Measurements from ENCODE around the gene TM7SF2.

TM7SF2 gene

DNA sequence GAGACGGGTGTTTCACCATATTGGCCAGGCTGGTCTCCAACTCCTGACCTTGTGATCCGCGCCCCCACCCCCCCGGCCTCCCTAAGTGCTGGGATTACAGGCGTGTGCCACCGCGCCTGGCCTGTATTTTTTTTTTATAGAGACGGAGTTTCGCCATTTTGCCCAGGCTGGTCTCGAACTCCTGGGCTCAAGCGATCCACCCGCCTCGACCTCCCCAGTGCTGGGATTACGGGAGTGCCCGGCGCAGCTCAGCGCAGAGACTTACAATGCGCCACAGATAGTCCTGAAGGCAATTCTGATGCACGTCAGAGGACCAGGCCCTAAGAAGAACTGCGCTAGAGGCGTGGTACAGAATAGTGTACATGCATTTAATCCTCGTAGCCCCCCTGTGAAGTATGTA lies 16.2 kb upstream of the TM7SF2 start:
- H3K9me3 ChIP-seq (ENCODE audit: severe bottlenecking), result no peaks in the 10 kb centered on the region
- TF ChIP-seq, protein P1, sequence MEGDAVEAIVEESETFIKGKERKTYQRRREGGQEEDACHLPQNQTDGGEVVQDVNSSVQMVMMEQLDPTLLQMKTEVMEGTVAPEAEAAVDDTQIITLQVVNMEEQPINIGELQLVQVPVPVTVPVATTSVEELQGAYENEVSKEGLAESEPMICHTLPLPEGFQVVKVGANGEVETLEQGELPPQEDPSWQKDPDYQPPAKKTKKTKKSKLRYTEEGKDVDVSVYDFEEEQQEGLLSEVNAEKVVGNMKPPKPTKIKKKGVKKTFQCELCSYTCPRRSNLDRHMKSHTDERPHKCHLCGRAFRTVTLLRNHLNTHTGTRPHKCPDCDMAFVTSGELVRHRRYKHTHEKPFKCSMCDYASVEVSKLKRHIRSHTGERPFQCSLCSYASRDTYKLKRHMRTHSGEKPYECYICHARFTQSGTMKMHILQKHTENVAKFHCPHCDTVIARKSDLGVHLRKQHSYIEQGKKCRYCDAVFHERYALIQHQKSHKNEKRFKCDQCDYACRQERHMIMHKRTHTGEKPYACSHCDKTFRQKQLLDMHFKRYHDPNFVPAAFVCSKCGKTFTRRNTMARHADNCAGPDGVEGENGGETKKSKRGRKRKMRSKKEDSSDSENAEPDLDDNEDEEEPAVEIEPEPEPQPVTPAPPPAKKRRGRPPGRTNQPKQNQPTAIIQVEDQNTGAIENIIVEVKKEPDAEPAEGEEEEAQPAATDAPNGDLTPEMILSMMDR (IDR thresholded peaks at IDR 0.05; ENCODE audit: low read depth, low read length), result no peak
- H3K27me3 ChIP-seq (ENCODE audit: insufficient read depth, low read depth, severe bottlenecking), result no peaks in the 10 kb centered on the region
- H3K4me3 ChIP-seq (ENCODE audit: low read depth, low read length), result no peak overlapping the region
- no peak for DNase-seq
- peaks cover 15% of the 10 kb centered on the region for H3K36me3 ChIP-seq
- H3K27ac ChIP-seq, result peak overlapping the region; percentile 92; the same call in 1 of the 2 replicates

DNA sequence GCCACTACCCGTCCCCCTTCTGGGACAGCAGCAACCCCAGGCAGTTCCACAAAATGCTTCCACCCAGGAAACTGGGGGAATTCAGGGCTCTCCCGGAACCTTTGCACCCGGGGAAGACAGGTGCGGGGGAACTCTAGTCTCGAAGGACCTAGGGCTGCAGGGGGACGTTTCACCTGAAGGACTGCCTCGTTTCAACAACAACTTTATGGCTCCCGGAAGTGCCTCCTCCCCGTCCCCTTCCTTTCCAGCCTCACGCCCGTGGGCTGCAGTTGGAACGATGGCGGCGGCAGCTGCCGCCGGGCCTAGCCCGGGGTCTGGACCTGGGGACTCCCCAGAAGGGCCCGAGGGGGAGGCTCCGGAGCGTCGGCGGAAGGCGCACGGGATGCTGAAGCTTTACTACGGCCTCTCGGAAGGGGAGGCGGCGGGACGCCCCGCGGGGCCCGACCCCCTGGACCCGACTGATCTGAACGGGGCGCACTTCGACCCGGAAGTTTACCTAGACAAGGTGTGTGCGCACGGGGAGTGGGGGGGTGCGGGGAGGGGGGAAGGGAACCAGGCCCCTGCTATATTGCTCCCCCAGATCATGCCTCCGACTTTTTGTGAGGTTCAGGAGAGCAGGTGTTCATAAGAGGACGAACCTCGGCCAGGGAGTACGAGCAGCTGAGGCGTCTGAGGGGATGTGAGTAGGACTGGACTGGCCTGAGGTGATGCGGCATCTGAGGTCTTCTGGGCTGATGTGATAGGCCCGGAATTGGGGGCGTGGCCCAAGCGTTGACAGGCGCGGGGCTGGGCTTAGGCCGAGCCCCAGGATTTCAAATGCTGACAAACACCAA lies 15.5 kb upstream of the TM7SF2 start, which contains the start of gene VPS51:
Gene VPS51 (plus strand): TSS at position 241 of the 833 bp plus-strand sequence. CDS start 37 bp downstream, at position 278.
- no peaks in the 10 kb centered on the region for H3K27me3 ChIP-seq (ENCODE audit: insufficient read depth, low read depth, severe bottlenecking)
- H3K4me3 ChIP-seq (ENCODE audit: low read depth, low read length), result peak within 1 kb of the TSS; percentile 70
- peak; percentile 90 for DNase-seq
- peak within 1 kb of the TSS; percentile 92 for H3K27ac ChIP-seq
- H3K36me3 ChIP-seq, result peaks cover 15% of the 10 kb centered on the region
- TF ChIP-seq, protein P1 (IDR thresholded peaks at IDR 0.05; ENCODE audit: low read depth, low read length), result no peak
- no peaks in the 10 kb centered on the region for H3K9me3 ChIP-seq (ENCODE audit: severe bottlenecking)

DNA sequence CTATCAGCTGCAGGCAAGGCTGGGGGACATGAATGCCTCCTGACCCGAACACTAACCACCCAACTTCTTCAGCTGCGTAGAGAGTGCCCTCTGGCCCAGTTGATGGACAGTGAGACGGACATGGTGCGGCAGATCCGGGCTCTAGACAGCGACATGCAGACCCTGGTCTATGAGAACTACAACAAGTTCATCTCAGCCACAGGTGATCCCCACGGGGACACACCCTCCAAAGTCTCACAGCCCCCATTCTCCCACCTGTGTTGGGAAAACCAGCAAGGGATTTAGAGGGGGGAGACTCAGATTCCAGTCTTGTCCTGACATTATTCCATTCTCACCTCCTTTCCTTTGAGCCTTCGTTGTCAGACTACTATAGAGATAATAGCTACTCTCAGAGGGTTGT lies 14.7 kb upstream of the TM7SF2 start:
- H3K27ac ChIP-seq, result peak overlapping the region; percentile 92
- H3K36me3 ChIP-seq, result peaks cover 15% of the 10 kb centered on the region
- DNase-seq, result no peak
- peak overlapping the region; percentile 70 for H3K4me3 ChIP-seq (ENCODE audit: low read depth, low read length)
- H3K9me3 ChIP-seq (ENCODE audit: severe bottlenecking), result no peaks in the 10 kb centered on the region
- no peaks in the 10 kb centered on the region for H3K27me3 ChIP-seq (ENCODE audit: insufficient read depth, low read depth, severe bottlenecking)
- TF ChIP-seq, protein P1 (IDR thresholded peaks at IDR 0.05; ENCODE audit: low read depth, low read length), result no peak

DNA sequence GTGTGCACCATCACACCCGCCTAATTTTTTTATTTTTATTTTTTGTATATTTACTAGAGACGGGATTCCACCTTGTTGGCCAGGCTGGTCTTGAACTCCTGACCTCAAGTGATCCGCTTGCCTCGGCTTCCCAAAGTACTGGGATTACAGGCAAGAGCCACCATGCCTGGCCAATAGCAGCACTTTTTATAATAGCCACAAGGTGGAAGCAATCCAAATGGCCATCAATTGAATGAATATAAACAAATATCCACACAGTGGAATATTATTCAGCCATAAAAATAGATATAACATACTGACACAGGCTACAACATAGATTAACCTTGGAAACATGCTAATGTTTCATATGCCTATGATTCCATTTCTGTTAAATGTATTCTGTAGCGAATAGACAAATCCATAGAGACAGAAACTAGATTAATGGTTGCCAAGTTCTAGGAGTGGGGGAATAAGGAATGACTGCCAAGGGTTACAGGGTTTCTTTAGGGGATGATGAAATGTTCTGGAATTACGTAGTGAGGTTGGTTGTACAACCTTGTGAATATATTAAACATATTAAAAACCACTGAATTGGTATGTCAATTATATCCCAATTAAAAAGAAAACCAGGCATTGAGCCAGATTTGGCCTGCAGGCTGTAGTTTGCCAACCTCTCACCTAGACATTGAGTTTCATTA lies 10.9 kb upstream of the TM7SF2 start:
- Histone ChIP-seq H3K9me3 (ENCODE audit: severe bottlenecking) (no peaks in the 10 kb centered on the region), H3K36me3 (peaks cover 17% of the 10 kb centered on the region), H3K27ac (no peak overlapping the region), H3K27me3 (ENCODE audit: insufficient read depth, low read depth, severe bottlenecking) (no peaks in the 10 kb centered on the region), H3K4me3 (ENCODE audit: low read depth, low read length) (no peak overlapping the region)
- TF ChIP-seq, protein P1 (IDR thresholded peaks at IDR 0.05; ENCODE audit: low read depth, low read length), result no peak
- DNase-seq, result no peak

DNA sequence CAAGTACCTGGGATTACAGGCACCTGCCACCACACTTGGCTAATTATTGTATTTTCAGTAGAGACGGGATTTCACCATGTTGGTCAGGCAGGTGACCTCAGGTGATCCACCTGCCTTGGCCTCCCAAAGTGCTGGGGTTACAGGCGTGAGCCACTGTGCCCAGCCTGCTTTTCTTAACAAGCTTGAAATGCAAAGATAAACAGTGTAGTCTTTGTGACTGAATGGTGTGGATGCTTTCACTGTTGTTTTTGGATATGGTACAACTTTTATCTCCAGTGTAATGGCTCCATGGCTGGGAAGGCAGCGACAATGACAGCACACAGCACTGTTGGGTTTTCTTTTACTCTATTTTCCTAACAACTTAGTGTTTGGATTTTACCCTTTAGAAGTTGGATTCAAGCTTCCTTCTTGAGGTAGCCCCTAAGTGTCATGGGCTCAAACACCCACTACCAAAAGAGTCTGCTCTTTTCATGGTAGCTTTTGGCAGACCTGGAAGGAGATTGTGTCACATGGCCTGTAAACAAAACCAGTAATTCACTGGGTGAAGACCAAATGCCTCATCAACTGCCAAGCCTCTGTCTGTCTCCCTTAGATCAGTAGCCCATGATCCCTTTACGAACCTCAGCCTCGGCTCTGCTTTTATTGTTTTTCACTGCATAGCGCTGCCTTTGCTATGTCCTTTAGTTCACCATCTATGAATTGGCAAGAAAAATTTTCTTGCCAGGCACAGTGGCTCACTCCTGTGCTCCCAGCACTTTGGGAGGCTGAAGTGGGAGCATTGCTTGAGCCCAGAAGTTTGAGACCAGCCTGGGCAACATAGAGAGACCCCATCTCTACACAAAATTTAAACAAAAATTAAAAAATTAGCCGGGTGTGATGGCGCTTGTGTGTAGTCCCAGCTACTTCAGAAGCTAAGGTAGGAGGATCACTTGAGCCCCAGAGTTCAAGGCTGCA lies 9.3 kb upstream of the TM7SF2 start:
- H3K4me3 ChIP-seq (ENCODE audit: low read depth, low read length), result no peak overlapping the region
- no peaks in the 10 kb centered on the region for H3K27me3 ChIP-seq (ENCODE audit: insufficient read depth, low read depth, severe bottlenecking)
- no peak overlapping the region for H3K27ac ChIP-seq
- DNase-seq, result no peak
- H3K9me3 ChIP-seq (ENCODE audit: severe bottlenecking), result no peaks in the 10 kb centered on the region
- TF ChIP-seq, protein P1 (IDR thresholded peaks at IDR 0.05; ENCODE audit: low read depth, low read length), result no peak
- peaks cover 15% of the 10 kb centered on the region for H3K36me3 ChIP-seq
